Measurements from ENCODE around the gene PLXNA2. TPM values are rescaled to one million over a fixed set of nuclear protein-coding genes. Genes with fewer than 3 reads are reported as not detected.

PLXNA2 gene
- total and polyA plus RNA-seq, 2 of the 4 experiments (the other 2 are of a cell fraction): 0.72 to 1.1 TPM

DNA sequence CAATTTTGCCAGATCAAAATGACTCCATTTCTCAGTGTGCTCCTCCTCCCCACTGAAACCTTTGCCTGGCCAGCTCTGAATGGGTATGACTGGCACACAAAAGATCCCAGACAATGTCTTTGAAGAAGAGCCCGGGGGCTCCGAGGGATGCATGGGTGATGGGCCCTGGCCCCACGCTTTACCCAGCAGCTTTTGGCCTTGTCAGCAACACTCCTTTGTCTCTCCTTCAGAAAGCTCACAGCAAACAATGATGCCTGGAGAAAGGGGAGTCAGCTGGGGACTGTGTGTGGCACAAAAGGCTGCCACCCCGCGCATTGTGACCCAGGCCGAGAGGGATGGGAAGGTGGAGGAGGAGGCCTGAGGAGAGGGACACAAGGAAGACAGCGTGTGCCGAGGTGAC, 45.9 kb downstream of the PLXNA2 start:
- Histone ChIP-seq H3K18ac (ENCODE audit: low read depth, low read length) (no peak overlapping the region), H3K79me1 (ENCODE audit: low read depth in 1 of 2, low read length in 2 of 2) (peaks cover 0 to 19% of the 10 kb centered on the region in 2 experiments; a peak in 3 of 4 replicates), H3K23ac (ENCODE audit: low read depth, low read length) (no peak overlapping the region), H2BK20ac (ENCODE audit: low read depth, low read length) (no peak overlapping the region), H3K4me1 (ENCODE audit: control insufficient read depth, insufficient read depth, low read length) (peaks cover 7% of the 10 kb centered on the region), H2AFZ (replicated peaks; ENCODE audit: low read length, poor library complexity) (no peak overlapping the region), H3K56ac (ENCODE audit: extremely low read depth, insufficient read depth, low read length) (no peak overlapping the region), H4K20me1 (ENCODE audit: insufficient read depth, low read length) (no peaks in the 10 kb centered on the region), H2BK5ac (ENCODE audit: low read depth, low read length, poor library complexity, severe bottlenecking) (no peak overlapping the region), H4K5ac (ENCODE audit: low read depth, low read length) (no peak overlapping the region), H2BK15ac (ENCODE audit: low read depth, low read length) (no peak overlapping the region), H3K27ac (ENCODE audit: insufficient read depth, low read length) (no peak overlapping the region), H3K9me1 (ENCODE audit: insufficient read depth, low read length) (peaks cover 15% of the 10 kb centered on the region), H2AK9ac (replicated peaks; ENCODE audit: low read depth, low read length, poor library complexity) (no peak overlapping the region), H4K91ac (ENCODE audit: insufficient read depth, low read depth, low read length) (no peak overlapping the region), H2AK5ac (ENCODE audit: low read depth, low read length) (no peak overlapping the region), H3K27me3 (ENCODE audit: control insufficient read depth, insufficient read depth, low read length) (no peaks in the 10 kb centered on the region), H3K4me3 (ENCODE audit: insufficient read depth, low read depth, low read length) (no peak overlapping the region), H3K9me3 (ENCODE audit: control insufficient read depth, insufficient read depth, low read length) (no peaks in the 10 kb centered on the region), H3K36me3 (ENCODE audit: control insufficient read depth, insufficient read depth, low read length) (no peaks in the 10 kb centered on the region), H3K9ac (ENCODE audit: low read depth, low read length) (no peak overlapping the region), H2BK120ac (ENCODE audit: low read depth, low read length) (no peak overlapping the region), H3K4me2 (ENCODE audit: low read depth, low read length) (no peak overlapping the region), H3K4ac (ENCODE audit: low read depth, low read length) (no peak overlapping the region), H3K14ac (replicated peaks; ENCODE audit: low read depth, low read length) (no peak overlapping the region), H4K8ac (ENCODE audit: low read depth in 2 of 2, low read length in 2 of 2) (no peak overlapping the region)
- intact Hi-C loops (cut with micrococcal nuclease) (no loop called here), in situ Hi-C loops (cut with MboI; ENCODE audit: low sequenced_read_pairs) (no loop called here), dilution Hi-C loops (cut with HindIII; ENCODE audit: low sequenced_read_pairs, unreplicated experiment) (no loop called here)
- DNase-seq (no peak), ATAC-seq (ENCODE audit: low read depth) (no peak)
- POLR2A ChIA-PET (ENCODE audit: unreplicated experiment): no interaction called here
- no peak for TF ChIP-seq NFE2L2 (IDR thresholded peaks at IDR 0.05; ENCODE audit: low read depth, low read length)
- TF ChIP-seq, protein P1, sequence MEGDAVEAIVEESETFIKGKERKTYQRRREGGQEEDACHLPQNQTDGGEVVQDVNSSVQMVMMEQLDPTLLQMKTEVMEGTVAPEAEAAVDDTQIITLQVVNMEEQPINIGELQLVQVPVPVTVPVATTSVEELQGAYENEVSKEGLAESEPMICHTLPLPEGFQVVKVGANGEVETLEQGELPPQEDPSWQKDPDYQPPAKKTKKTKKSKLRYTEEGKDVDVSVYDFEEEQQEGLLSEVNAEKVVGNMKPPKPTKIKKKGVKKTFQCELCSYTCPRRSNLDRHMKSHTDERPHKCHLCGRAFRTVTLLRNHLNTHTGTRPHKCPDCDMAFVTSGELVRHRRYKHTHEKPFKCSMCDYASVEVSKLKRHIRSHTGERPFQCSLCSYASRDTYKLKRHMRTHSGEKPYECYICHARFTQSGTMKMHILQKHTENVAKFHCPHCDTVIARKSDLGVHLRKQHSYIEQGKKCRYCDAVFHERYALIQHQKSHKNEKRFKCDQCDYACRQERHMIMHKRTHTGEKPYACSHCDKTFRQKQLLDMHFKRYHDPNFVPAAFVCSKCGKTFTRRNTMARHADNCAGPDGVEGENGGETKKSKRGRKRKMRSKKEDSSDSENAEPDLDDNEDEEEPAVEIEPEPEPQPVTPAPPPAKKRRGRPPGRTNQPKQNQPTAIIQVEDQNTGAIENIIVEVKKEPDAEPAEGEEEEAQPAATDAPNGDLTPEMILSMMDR (conservative IDR thresholded peaks at IDR 0.05; ENCODE audit: low read depth, low read length): no peak
- TF ChIP-seq RFX5 (IDR thresholded peaks at IDR 0.05; ENCODE audit: low read depth, low read length): no peak
- TF ChIP-seq CEBPB (IDR thresholded peaks at IDR 0.05; ENCODE audit: low read depth, low read length): no peak
- TF ChIP-seq MAFK (IDR thresholded peaks at IDR 0.05; ENCODE audit: low read depth, low read length): no peak
- TF ChIP-seq POLR2A (IDR thresholded peaks at IDR 0.05; ENCODE audit: low read depth, low read length): no peak
- no peak for TF ChIP-seq BHLHE40 (IDR thresholded peaks at IDR 0.05; ENCODE audit: low read depth, low read length)
- no peak for TF ChIP-seq RAD21 (IDR thresholded peaks at IDR 0.05; ENCODE audit: low read length)
- TF ChIP-seq SMC3 (IDR thresholded peaks at IDR 0.05; ENCODE audit: low read depth, low read length): no peak
- no peak for TF ChIP-seq CHD1 (IDR thresholded peaks at IDR 0.05; ENCODE audit: low read depth, low read length)
- no peak for TF ChIP-seq MXI1 (IDR thresholded peaks at IDR 0.05; ENCODE audit: borderline replicate concordance, low read depth, low read length)
- BruUV-seq (replicated peaks): no TSS peak
- no CpG with 5 or more reads among the region's 8 CpGs for WGBS, 2 experiments (ENCODE audit: extremely low coverage in 2 of 2, insufficient read length in 1 of 2)
- CTCF ChIA-PET: interaction anchor here (0.6 kb wide), 1 partner anchor 313 kb away, joined by 4 read pairs; no protein-coding TSS in a partner anchor
